ENCODE measurements around the gene NUDT6.

DNA sequence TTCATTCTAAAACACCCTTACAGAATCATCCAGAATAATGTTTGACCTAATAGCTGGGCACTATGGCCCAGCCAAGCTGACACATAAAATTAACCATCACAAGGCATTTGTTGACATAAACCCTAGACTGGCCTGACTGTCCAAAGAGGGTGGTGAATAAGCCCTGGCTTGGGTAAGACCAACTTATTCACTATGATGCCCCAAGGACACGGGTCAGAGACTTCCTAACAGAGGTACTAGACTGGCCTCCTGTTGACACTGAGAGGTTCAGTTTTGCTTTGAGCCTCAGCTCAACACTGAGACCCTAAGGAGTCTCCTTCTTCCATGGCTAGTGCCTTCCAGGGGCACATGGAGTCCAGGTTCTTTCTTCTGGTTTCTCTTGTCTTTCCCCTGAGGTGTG is 74.5 kb downstream of the NUDT6 start:
- TF ChIP-seq, protein P1, sequence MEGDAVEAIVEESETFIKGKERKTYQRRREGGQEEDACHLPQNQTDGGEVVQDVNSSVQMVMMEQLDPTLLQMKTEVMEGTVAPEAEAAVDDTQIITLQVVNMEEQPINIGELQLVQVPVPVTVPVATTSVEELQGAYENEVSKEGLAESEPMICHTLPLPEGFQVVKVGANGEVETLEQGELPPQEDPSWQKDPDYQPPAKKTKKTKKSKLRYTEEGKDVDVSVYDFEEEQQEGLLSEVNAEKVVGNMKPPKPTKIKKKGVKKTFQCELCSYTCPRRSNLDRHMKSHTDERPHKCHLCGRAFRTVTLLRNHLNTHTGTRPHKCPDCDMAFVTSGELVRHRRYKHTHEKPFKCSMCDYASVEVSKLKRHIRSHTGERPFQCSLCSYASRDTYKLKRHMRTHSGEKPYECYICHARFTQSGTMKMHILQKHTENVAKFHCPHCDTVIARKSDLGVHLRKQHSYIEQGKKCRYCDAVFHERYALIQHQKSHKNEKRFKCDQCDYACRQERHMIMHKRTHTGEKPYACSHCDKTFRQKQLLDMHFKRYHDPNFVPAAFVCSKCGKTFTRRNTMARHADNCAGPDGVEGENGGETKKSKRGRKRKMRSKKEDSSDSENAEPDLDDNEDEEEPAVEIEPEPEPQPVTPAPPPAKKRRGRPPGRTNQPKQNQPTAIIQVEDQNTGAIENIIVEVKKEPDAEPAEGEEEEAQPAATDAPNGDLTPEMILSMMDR (conservative IDR thresholded peaks at IDR 0.05) = no peak
- no peak for TF ChIP-seq ZFX (IDR thresholded peaks at IDR 0.05)
